GM12878 (cell line): Measurements from ENCODE around the gene MYO9B. TPM values are rescaled to one million over a fixed set of nuclear protein-coding genes. Genes with fewer than 3 reads are reported as not detected.
"Not testable (repeated sequence)": the region's sequence is repeated elsewhere in the genome, so short reads cannot be mapped to it uniquely, and the experiment has no call there.

ENCODE experiments used
- ATAC-seq: fragments of 200-7000 bp; cut with Tn5 transposase; 3 replicates; pipeline ENCODE4 v1.9.1; 2020; ENCODE audit warnings: mild to moderate bottlenecking, moderate library complexity
- BruUV-seq: library from RNA; stranded (reverse); fragments of 400-500 nt; replicated peaks from 2 replicates; lab custom pipeline; 2021; lab: Mats Ljungman, UMichigan
- CTCF ChIA-PET: fragments of 300-600 bp; sonication (Branson Sonifier 250); formaldehyde crosslinking; extraction: SDS; loops from one replicate; lab custom pipeline; 2021; ENCODE audit warnings: inconsistent platforms; lab: Yijun Ruan, JAX
- POLR2A ChIA-PET: fragments of 350-600 bp; formaldehyde crosslinking; extraction: SDS; loops from one replicate; lab custom pipeline; 2021; ENCODE audit warnings: inconsistent platforms; lab: Charles Lee
- RAD21 ChIA-PET: fragments of 300-600 bp; sonication (Branson Sonifier 250); formaldehyde crosslinking; loops from one replicate; lab custom pipeline; 2023; ENCODE audit warnings: antibody characterized with exemption; ENCODE audit not compliant: unreplicated experiment; lab: Charles Lee
- SMC1A ChIA-PET: fragments of 300-600 bp; sonication (Branson Sonifier 250); formaldehyde crosslinking; loops from one replicate; lab custom pipeline; 2023; ENCODE audit not compliant: unreplicated experiment, uncharacterized antibody; lab: Charles Lee
- DNase-seq: peaks from one replicate; pipeline ENCODE4 v3.0.0-alpha.2; 2011; ENCODE audit warnings: low read depth, low spot score
- FAIRE-seq: peaks from 3 replicates; lab custom pipeline; 2011; peaks lifted over from hg19 to GRCh38; lab: Jason Lieb, UNC
- H2AFZ ChIP-seq: 2 replicates; pipeline ENCODE4 v1.6.0; 2011; ENCODE audit warnings: low read depth, low read length, control low read depth; ENCODE audit not compliant: control insufficient read depth
- H3K27ac ChIP-seq: 2 replicates; pipeline ENCODE4 v1.5.1; 2011; ENCODE audit warnings: control low read depth; ENCODE audit not compliant: control insufficient read depth, insufficient read depth
- H3K27me3 ChIP-seq, 2 experiments: replicated peaks in 1 of 2; 2 replicates each; pipeline versions ENCODE4 v1.6.0 to v1.6.1; 2011; ENCODE audit warnings: low read length in 1 of 2; ENCODE audit not compliant: control insufficient read depth in 2 of 2, insufficient read depth in 2 of 2
- H3K36me3 ChIP-seq, 2 experiments: 2 replicates each; pipeline ENCODE4 v1.5.1; 2011; ENCODE audit warnings: low read length in 1 of 2; ENCODE audit not compliant: control insufficient read depth in 2 of 2, insufficient read depth in 2 of 2
- H3K4me1 ChIP-seq: 2 replicates; pipeline ENCODE4 v1.6.1; 2011; ENCODE audit warnings: mild to moderate bottlenecking, low read length, moderate library complexity, mixed read lengths; ENCODE audit not compliant: control insufficient read depth, insufficient read depth
- H3K4me2 ChIP-seq: 2 replicates; pipeline ENCODE4 v1.6.0; 2011; ENCODE audit warnings: control low read depth; ENCODE audit not compliant: control insufficient read depth, insufficient read depth
- H3K4me3 ChIP-seq: fragments of 200-600 bp; sonication (generic); 2 replicates; pipeline ENCODE4 v1.5.1; 2016
- H3K79me2 ChIP-seq: 2 replicates; pipeline ENCODE4 v1.6.0; 2011; ENCODE audit warnings: low read length; ENCODE audit not compliant: control insufficient read depth, insufficient read depth
- H3K9ac ChIP-seq: 2 replicates; pipeline ENCODE4 v1.8.0; 2011; ENCODE audit warnings: low read length, control low read depth, mixed read lengths; ENCODE audit not compliant: control insufficient read depth, insufficient read depth
- H3K9me3 ChIP-seq: replicated peaks from 3 replicates; pipeline ENCODE4 v1.5.1; 2011; ENCODE audit warnings: mild to moderate bottlenecking, low read length; ENCODE audit not compliant: control insufficient read depth, insufficient read depth
- H4K20me1 ChIP-seq: 2 replicates; pipeline ENCODE4 v1.6.0; 2011; ENCODE audit not compliant: control insufficient read depth, insufficient read depth
- ATF2 ChIP-seq: IDR thresholded peaks from 2 replicates; pipeline ENCODE4 v1.6.1; 2012; ENCODE audit warnings: low read length, inconsistent platforms
- BCL11A ChIP-seq: IDR thresholded peaks from 2 replicates; pipeline ENCODE4 v1.6.1; 2011; ENCODE audit warnings: low read depth, low read length
- CBFB ChIP-seq: IDR thresholded peaks from 2 replicates; pipeline ENCODE4 v1.6.1; 2016; ENCODE audit warnings: antibody characterized with exemption, low read depth
- CBX5 ChIP-seq: sonication (generic); IDR thresholded peaks from 2 replicates; pipeline ENCODE4 v1.6.1; 2016; ENCODE audit warnings: low read depth, moderate library complexity, mild to moderate bottlenecking, inconsistent platforms
- CREB1 ChIP-seq: IDR thresholded peaks from 2 replicates; pipeline ENCODE4 v1.6.1; 2012; ENCODE audit warnings: low read depth, mild to moderate bottlenecking, inconsistent platforms
- CREM ChIP-seq: IDR thresholded peaks from 2 replicates; pipeline ENCODE4 v1.6.1; 2014; ENCODE audit warnings: antibody characterized with exemption, low read depth
- EP300 ChIP-seq, 2 experiments: fragments of 150-350 bp in 1 of 2; IDR thresholded peaks; 2 replicates each; pipeline ENCODE4 v1.6.1; 2011 to 2012; ENCODE audit warnings: low read depth in 2 of 2, low read length in 2 of 2, borderline replicate concordance in 1 of 2, improper control_type of control experiment in 1 of 2, inconsistent platforms in 1 of 2; ENCODE audit not compliant: control insufficient read depth in 1 of 2
- IKZF2 ChIP-seq, 2 experiments: fragments of 450-650 bp; IDR thresholded peaks; 2 replicates each; pipeline ENCODE4 v1.6.1; 2017; ENCODE audit warnings: mild to moderate bottlenecking in 2 of 2, moderate library complexity in 2 of 2
- JUNB ChIP-seq: IDR thresholded peaks from 2 replicates; pipeline ENCODE4 v1.6.1; 2016; ENCODE audit warnings: antibody characterized with exemption, mild to moderate bottlenecking
- NFIC ChIP-seq: IDR thresholded peaks from 2 replicates; pipeline ENCODE4 v1.6.1; 2012; ENCODE audit warnings: low read depth, mild to moderate bottlenecking, inconsistent platforms, low read length, moderate library complexity
- RUNX3 ChIP-seq: IDR thresholded peaks from 2 replicates; pipeline ENCODE4 v1.6.1; 2012; ENCODE audit warnings: low read length, inconsistent platforms
- SPI1 ChIP-seq: IDR thresholded peaks from 2 replicates; pipeline ENCODE4 v1.6.1; 2011; ENCODE audit warnings: low read depth, mild to moderate bottlenecking, low read length, moderate library complexity, borderline replicate concordance; ENCODE audit not compliant: insufficient read depth
- TCF12 ChIP-seq: IDR thresholded peaks from 2 replicates; pipeline ENCODE4 v1.6.1; 2011; ENCODE audit warnings: low read depth, mild to moderate bottlenecking, low read length
- WGBS: methylation state at CpG from one replicate; pipeline ENCODE4 v1.1.6; 2016; ENCODE audit warnings: low lambda C conversion rate; ENCODE audit not compliant: insufficient replicate concordance, insufficient coverage; ENCODE audit errors: missing lambda C conversion rate; 5-methylcytosine and 5-hydroxymethylcytosine counted together
- in situ Hi-C: fragments of 300-500 bp; cut with MboI; formaldehyde crosslinking; loops from 9 replicates; pipeline ENCODE4 v1.14.3; 2018; ENCODE audit warnings: mixed read lengths
- intact Hi-C: fragments of 100-400 bp; cut with micrococcal nuclease; formaldehyde crosslinking; loops from one replicate; pipeline ENCODE4 v1.14.2; 2022; ENCODE audit not compliant: unreplicated experiment
- polyA plus RNA-seq, 11 experiments: library from polyadenylated mRNA; depleted of rRNA in 4 of 11; unstranded in 6 of 11; stranded (reverse) in 5 of 11; fragments of >200 nt; fragmentation: Nextera tagmentation in 4 of 11; fragmentation: Illumina TruSeq in 1 of 11; extraction: Ambion mirVana in 4 of 11; extraction: Trizol in 1 of 11; gene quantifications; 1 replicate in 1 of 11; 2 replicates in 10 of 11; pipeline versions ENCODE4 v1.2.1 to v1.2.3, GENCODE V29; 2011 to 2016; ENCODE audit warnings: inconsistent platforms in 2 of 11, missing spikeins in 2 of 11, low read depth in 1 of 11
- total RNA-seq, 4 experiments: library from RNA; depleted of rRNA in 3 of 4; stranded (reverse); fragments of >200 nt in 3 of 4; fragmentation: Illumina TruSeq in 1 of 4; extraction: Trizol in 1 of 4; gene quantifications; 2 replicates each; pipeline versions ENCODE4 v1.2.1 to v1.2.3, GENCODE V29; 2013 to 2021

MYO9B gene
- total and polyA plus RNA-seq, 10 of the 15 experiments (the other 5 are each of a cell fraction or from before 2014, with no cell fraction given) = 5.4 to 165 (median 45.8) TPM

GRCh38 chr19:17138052-17138846 lies 62.7 kb downstream of the MYO9B start:
- H3K9me3 ChIP-seq, SMC1A ChIA-PET, FAIRE-seq, intact Hi-C loops, RAD21 ChIA-PET, H3K9ac ChIP-seq, in situ Hi-C loops, H3K27me3 ChIP-seq, H3K4me3 ChIP-seq, H2AFZ ChIP-seq, H4K20me1 ChIP-seq, BruUV-seq, H3K4me2 ChIP-seq: not testable (repeated sequence)
- Histone ChIP-seq H3K36me3 (peaks cover 7 to 25% of the 10 kb centered on the region in 2 experiments), H3K4me1 (peaks cover 35% of the 10 kb centered on the region), H3K79me2 (peaks cover 43% of the 10 kb centered on the region), H3K27ac (peak overlapping the region; percentile 37)
- ATAC-seq (peak; percentile 71), DNase-seq (peak; percentile 42)
- POLR2A ChIA-PET = interaction anchor here (1.1 kb wide), 2 partner anchors 13 to 58 kb away, joined by 3 to 4 read pairs; no protein-coding TSS in a partner anchor
- CTCF ChIA-PET = interaction anchor here (0.9 kb wide), 2 partner anchors 33 to 82 kb away, joined by 3 to 4 read pairs; no protein-coding TSS in a partner anchor
- TF ChIP-seq IKZF2 (IDR thresholded peaks at IDR 0.05) (0 out of 4 replicates have a peak, but pooled peaks of 1 of the 2 experiments have one; percentile 11), TCF12 (0 out of 2 replicates have a peak, but pooled peaks have one; percentile 23), CBFB (peak; percentile 73; the same call in 1 of the 2 replicates), BCL11A (peak; percentile 55; the same call in 1 of the 2 replicates), CBX5 (0 out of 2 replicates have a peak, but pooled peaks have one; percentile 30), ATF2 (peak; percentile 54; the same call in 1 of the 2 replicates), CREB1 (peak; percentile 60; the same call in 1 of the 2 replicates), SPI1 (peak; percentile 57; the same call in 1 of the 2 replicates), CREM (peak; percentile 68), JUNB (peak; percentile 56), EP300 (IDR thresholded peaks at IDR 0.05; ENCODE audit: borderline replicate concordance in 1 of 2, control insufficient read depth in 1 of 2, low read depth in 2 of 2, low read length in 2 of 2) (peak in 1 of 2 experiments; percentile 38; a peak in 1 of 4 replicates), RUNX3 (peak; percentile 86), NFIC (peak; percentile 39; the same call in 1 of the 2 replicates)
- WGBS = 46% methylated on average over 10 of the region's 10 CpGs
